Measurements from ENCODE around the gene SLC25A17. TPM values are rescaled to one million over a fixed set of nuclear protein-coding genes. Genes with fewer than 3 reads are reported as not detected.

The SLC25A17 gene
- polyA plus RNA-seq, 1 donor (not counting 4 experiments of a cell fraction or from before 2014, with no cell fraction given): 40.0 TPM

GRCh38 chr22:40751250-40751649 is 67.9 kb downstream of the SLC25A17 start:
- Histone ChIP-seq H3K79me2 (ENCODE audit: control insufficient read depth, insufficient read depth, low read length) (no peaks in the 10 kb centered on the region), H3K9ac (ENCODE audit: control insufficient read depth, extremely low read depth, insufficient read depth, low read length) (no peak overlapping the region), H3K4me2 (ENCODE audit: control insufficient read depth, extremely low read depth, insufficient read depth, low read depth, low read length) (no peak overlapping the region), H3K4me3 (ENCODE audit: control insufficient read depth in 2 of 3, extremely low read depth in 1 of 3, insufficient read depth in 2 of 3, low read depth in 1 of 3, low read length in 3 of 3) (no peak overlapping the region), H4K20me1 (ENCODE audit: control insufficient read depth, extremely low read depth, insufficient read depth, low read length) (no peaks in the 10 kb centered on the region), H3K4me1 (ENCODE audit: control insufficient read depth, extremely low read depth, insufficient read depth, low read length) (no peaks in the 10 kb centered on the region), H3K9me1 (ENCODE audit: control insufficient read depth, extremely low read depth, insufficient read depth, low read length) (no peaks in the 10 kb centered on the region), H3K36me3 (ENCODE audit: control insufficient read depth in 2 of 2, extremely low read depth in 1 of 2, insufficient read depth in 2 of 2, low read length in 2 of 2) (peaks cover 0 to 2% of the 10 kb centered on the region in 2 experiments), H3K9me3 (ENCODE audit: control insufficient read depth, low read depth, low read length) (peaks cover 2% of the 10 kb centered on the region), H2AFZ (ENCODE audit: control insufficient read depth, low read length) (no peak overlapping the region), H3K27me3 (ENCODE audit: control insufficient read depth, extremely low read depth, insufficient read depth, low read length) (no peaks in the 10 kb centered on the region), H3K27ac (ENCODE audit: control insufficient read depth, insufficient read depth, low read length) (no peak overlapping the region)
- no peak for DNase-seq (ENCODE audit: low read depth, low spot score)
- no peak for TF ChIP-seq EZH2 (IDR thresholded peaks at IDR 0.05; ENCODE audit: low read length)
- no peak for TF ChIP-seq CTCF (optimal IDR thresholded peaks at IDR 0.05 in 1 of 3, IDR thresholded peaks at IDR 0.05 in 1 of 3, conservative IDR thresholded peaks at IDR 0.05 in 1 of 3; ENCODE audit: extremely low read depth in 1 of 3, insufficient read depth in 2 of 3, low read length in 3 of 3)
- no peak for FAIRE-seq
- dilution Hi-C loops (cut with MboI; ENCODE audit: extremely low pct_ligation_motif_present, low sequenced_read_pairs): no loop called here

GRCh38 chr22:40749829-40750228 is 69.3 kb downstream of the SLC25A17 start:
- Histone ChIP-seq H4K20me1 (ENCODE audit: control insufficient read depth, extremely low read depth, insufficient read depth, low read length) (no peaks in the 10 kb centered on the region), H3K36me3 (ENCODE audit: control insufficient read depth in 2 of 2, extremely low read depth in 1 of 2, insufficient read depth in 2 of 2, low read length in 2 of 2) (peaks cover 0 to 2% of the 10 kb centered on the region in 2 experiments), H3K4me3 (ENCODE audit: control insufficient read depth in 2 of 3, extremely low read depth in 1 of 3, insufficient read depth in 2 of 3, low read depth in 1 of 3, low read length in 3 of 3) (no peak overlapping the region), H3K4me1 (ENCODE audit: control insufficient read depth, extremely low read depth, insufficient read depth, low read length) (no peaks in the 10 kb centered on the region), H3K27me3 (ENCODE audit: control insufficient read depth, extremely low read depth, insufficient read depth, low read length) (no peaks in the 10 kb centered on the region), H2AFZ (ENCODE audit: control insufficient read depth, low read length) (no peak overlapping the region), H3K9me3 (ENCODE audit: control insufficient read depth, low read depth, low read length) (peaks cover 2% of the 10 kb centered on the region), H3K9ac (ENCODE audit: control insufficient read depth, extremely low read depth, insufficient read depth, low read length) (no peak overlapping the region), H3K79me2 (ENCODE audit: control insufficient read depth, insufficient read depth, low read length) (no peaks in the 10 kb centered on the region), H3K27ac (ENCODE audit: control insufficient read depth, insufficient read depth, low read length) (no peak overlapping the region), H3K4me2 (ENCODE audit: control insufficient read depth, extremely low read depth, insufficient read depth, low read depth, low read length) (no peak overlapping the region), H3K9me1 (ENCODE audit: control insufficient read depth, extremely low read depth, insufficient read depth, low read length) (no peaks in the 10 kb centered on the region)
- no peak for DNase-seq (ENCODE audit: low read depth, low spot score)
- dilution Hi-C loops (cut with MboI; ENCODE audit: extremely low pct_ligation_motif_present, low sequenced_read_pairs): no loop called here
- TF ChIP-seq CTCF (optimal IDR thresholded peaks at IDR 0.05 in 1 of 3, IDR thresholded peaks at IDR 0.05 in 1 of 3, conservative IDR thresholded peaks at IDR 0.05 in 1 of 3; ENCODE audit: extremely low read depth in 1 of 3, insufficient read depth in 2 of 3, low read length in 3 of 3): no peak
- TF ChIP-seq EZH2 (IDR thresholded peaks at IDR 0.05; ENCODE audit: low read length): no peak
- FAIRE-seq: no peak
